SK-N-SH treated with all-trans-retinoic acid at 6 μM for 48 hours (cell line): Measurements from ENCODE around the gene SIN3A.

Source experiments
- ATAC-seq: fragments of 200-7000 bp; cut with Tn5 transposase; 3 replicates; pipeline ENCODE4 v1.9.1; 2020; ENCODE audit warnings: mild to moderate bottlenecking, moderate library complexity
- ARNTL ChIP-seq: fragments of 450-650 bp; formaldehyde crosslinking; IDR thresholded peaks from 2 replicates; pipeline ENCODE4 v1.5.0; 2020; ENCODE audit warnings: low read depth, mild to moderate bottlenecking, moderate library complexity, borderline replicate concordance
- BACH2 ChIP-seq: fragments of 250-450 bp; sonication (Bioruptor Pico); IDR thresholded peaks from 2 replicates; pipeline ENCODE4 v1.9.0; 2021; ENCODE audit warnings: mild to moderate bottlenecking, borderline replicate concordance
- CREB5 ChIP-seq: fragments of 250-450 bp; sonication (Bioruptor Pico); IDR thresholded peaks from 2 replicates; pipeline ENCODE4 v1.5.1; 2020; ENCODE audit warnings: low read depth, mild to moderate bottlenecking, moderate library complexity
- CSDC2 ChIP-seq: fragments of 250-450 bp; sonication (Bioruptor Pico); IDR thresholded peaks from 2 replicates; pipeline ENCODE4 v1.5.0; 2020; ENCODE audit warnings: mild to moderate bottlenecking, moderate library complexity
- CSRNP3 ChIP-seq: fragments of 250-450 bp; sonication (Bioruptor Pico); IDR thresholded peaks from 2 replicates; pipeline ENCODE4 v1.5.1; 2021; ENCODE audit warnings: mild to moderate bottlenecking, moderate library complexity
- ESRRG ChIP-seq: fragments of 250-450 bp; sonication (Bioruptor Pico); IDR thresholded peaks from 2 replicates; pipeline ENCODE4 v1.6.1; 2021; ENCODE audit warnings: mild to moderate bottlenecking
- GLIS3 ChIP-seq: fragments of 250-450 bp; sonication (Bioruptor Pico); IDR thresholded peaks from 2 replicates; pipeline ENCODE4 v1.5.0; 2020; ENCODE audit warnings: mild to moderate bottlenecking, moderate library complexity
- ISL1 ChIP-seq: fragments of 250-450 bp; sonication (Bioruptor Pico); IDR thresholded peaks from 2 replicates; pipeline ENCODE4 v2.1.2; 2022; ENCODE audit warnings: mild to moderate bottlenecking, moderate library complexity
- OSR1 ChIP-seq: fragments of 250-450 bp; sonication (Bioruptor Pico); IDR thresholded peaks from 2 replicates; pipeline ENCODE4 v1.8.0; 2022; ENCODE audit warnings: moderate library complexity, mild to moderate bottlenecking, inconsistent platforms
- PATZ1 ChIP-seq: fragments of 250-450 bp; sonication (Bioruptor Pico); IDR thresholded peaks from 2 replicates; pipeline ENCODE4 v1.8.0; 2020; ENCODE audit warnings: mild to moderate bottlenecking, moderate library complexity, borderline replicate concordance
- POU6F1 ChIP-seq: fragments of 250-450 bp; sonication (Bioruptor Pico); IDR thresholded peaks from 2 replicates; pipeline ENCODE4 v1.8.0; 2021; ENCODE audit warnings: low read depth, mild to moderate bottlenecking, moderate library complexity, borderline replicate concordance
- PPARA ChIP-seq: fragments of 250-450 bp; sonication (Bioruptor Pico); IDR thresholded peaks from 2 replicates; pipeline ENCODE4 v1.5.0; 2020; ENCODE audit warnings: mild to moderate bottlenecking, borderline replicate concordance
- RARB ChIP-seq: fragments of 250-450 bp; sonication (Bioruptor Pico); IDR thresholded peaks from 2 replicates; pipeline ENCODE4 v1.8.0; 2021; ENCODE audit warnings: mild to moderate bottlenecking, moderate library complexity
- SNAI2 ChIP-seq: fragments of 250-450 bp; sonication (Bioruptor Pico); IDR thresholded peaks from 2 replicates; pipeline ENCODE4 v1.5.0; 2020; ENCODE audit warnings: mild to moderate bottlenecking, moderate library complexity
- TCF4 ChIP-seq: fragments of 250-450 bp; sonication (Bioruptor Pico); IDR thresholded peaks from 2 replicates; pipeline ENCODE4 v1.8.0; 2021; ENCODE audit warnings: mild to moderate bottlenecking, moderate library complexity, borderline replicate concordance
- TOX ChIP-seq: fragments of 250-450 bp; sonication (Bioruptor Pico); IDR thresholded peaks from 2 replicates; pipeline ENCODE4 v1.8.0; 2021; ENCODE audit warnings: mild to moderate bottlenecking, moderate library complexity, borderline replicate concordance
- TSHZ2 ChIP-seq: fragments of 250-450 bp; sonication (Bioruptor Pico); IDR thresholded peaks from 2 replicates; pipeline ENCODE4 v1.5.0; 2020; ENCODE audit warnings: mild to moderate bottlenecking, moderate library complexity
- ZC3H10 ChIP-seq: fragments of 250-450 bp; sonication (Bioruptor Pico); IDR thresholded peaks from 2 replicates; pipeline ENCODE4 v1.5.1; 2021; ENCODE audit warnings: mild to moderate bottlenecking, moderate library complexity
- ZFP3 ChIP-seq: fragments of 250-450 bp; sonication (Bioruptor Pico); IDR thresholded peaks from 2 replicates; pipeline ENCODE4 v1.5.0; 2020; ENCODE audit warnings: mild to moderate bottlenecking, moderate library complexity
- ZFP30 ChIP-seq: fragments of 450-650 bp; formaldehyde crosslinking; IDR thresholded peaks from 2 replicates; pipeline ENCODE4 v1.5.0; 2022; ENCODE audit warnings: mild to moderate bottlenecking, moderate library complexity
- ZNF70 ChIP-seq: fragments of 450-650 bp; formaldehyde crosslinking; IDR thresholded peaks from 2 replicates; pipeline ENCODE4 v1.5.0; 2020; ENCODE audit warnings: mild to moderate bottlenecking, moderate library complexity
- ZNF8 ChIP-seq: fragments of 450-650 bp; formaldehyde crosslinking; IDR thresholded peaks from 2 replicates; pipeline ENCODE4 v1.5.0; 2020; ENCODE audit warnings: mild to moderate bottlenecking, moderate library complexity

SIN3A gene

GRCh38 chr15:75327491-75327890, 124.0 kb downstream of the SIN3A start:
- ATAC-seq = no peak
- no peak for TF ChIP-seq GLIS3 (CRISPR knock-in tag)
- TF ChIP-seq POU6F1 (CRISPR knock-in tag) = no peak
- no peak for TF ChIP-seq OSR1 (CRISPR knock-in tag)
- TF ChIP-seq SNAI2 (CRISPR knock-in tag) = no peak
- TF ChIP-seq ZC3H10 (CRISPR knock-in tag) = no peak
- no peak for TF ChIP-seq RARB (CRISPR knock-in tag)
- TF ChIP-seq ZFP30 (CRISPR knock-in tag) = no peak
- TF ChIP-seq ZNF8 (CRISPR knock-in tag) = no peak
- no peak for TF ChIP-seq CREB5
- no peak for TF ChIP-seq ZNF70 (CRISPR knock-in tag)
- TF ChIP-seq TCF4 = no peak
- no peak for TF ChIP-seq TOX (CRISPR knock-in tag)
- no peak for TF ChIP-seq PPARA (CRISPR knock-in tag)
- TF ChIP-seq ISL1 (CRISPR knock-in tag) = no peak

GRCh38 chr15:75327005-75327404, 124.5 kb downstream of the SIN3A start:
- ATAC-seq = no peak

More at GRCh38 chr15:75327005-75327404, 124.5 kb downstream of the SIN3A start:
- TF ChIP-seq POU6F1 (CRISPR knock-in tag) (no peak), CSRNP3 (CRISPR knock-in tag) (no peak), BACH2 (CRISPR knock-in tag) (no peak), TCF4 (no peak), ESRRG (CRISPR knock-in tag) (no peak), PATZ1 (CRISPR knock-in tag) (no peak), GLIS3 (CRISPR knock-in tag) (no peak), ZFP3 (no peak), PPARA (CRISPR knock-in tag) (no peak), TOX (CRISPR knock-in tag) (no peak), RARB (CRISPR knock-in tag) (no peak), ARNTL (CRISPR knock-in tag) (no peak), SNAI2 (CRISPR knock-in tag) (no peak), ZNF70 (CRISPR knock-in tag) (no peak), ZNF8 (CRISPR knock-in tag) (no peak), ZC3H10 (CRISPR knock-in tag) (no peak), CSDC2 (CRISPR knock-in tag) (no peak), TSHZ2 (no peak), ISL1 (CRISPR knock-in tag) (no peak), ZFP30 (CRISPR knock-in tag) (no peak)
